ENCODE results near the gene CAMK2G.
A peak's percentile ranks its signal among the peaks of the same experiment; 100 is the strongest.

The CAMK2G gene

DNA sequence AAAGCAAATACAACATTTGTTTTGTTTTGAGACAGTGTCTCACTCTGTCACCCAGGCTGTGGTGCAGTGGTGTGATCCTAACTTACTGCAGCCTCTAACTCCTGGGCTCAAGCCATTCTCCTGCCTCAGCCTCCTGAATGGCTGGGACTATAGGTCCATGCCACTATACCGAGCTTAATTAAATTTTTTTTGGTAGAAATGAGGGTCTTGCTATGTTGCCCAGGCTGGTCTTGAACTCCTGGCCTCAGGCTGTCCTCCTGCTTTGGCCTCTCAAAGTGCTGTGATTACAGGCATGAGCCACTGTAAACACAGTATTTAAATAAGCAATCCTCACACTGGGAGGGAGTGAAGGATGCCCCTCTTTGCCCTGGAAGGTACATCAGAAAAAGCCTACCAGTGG is 4.0 kb upstream of the CAMK2G start:
- DNase-seq = no peak

DNA sequence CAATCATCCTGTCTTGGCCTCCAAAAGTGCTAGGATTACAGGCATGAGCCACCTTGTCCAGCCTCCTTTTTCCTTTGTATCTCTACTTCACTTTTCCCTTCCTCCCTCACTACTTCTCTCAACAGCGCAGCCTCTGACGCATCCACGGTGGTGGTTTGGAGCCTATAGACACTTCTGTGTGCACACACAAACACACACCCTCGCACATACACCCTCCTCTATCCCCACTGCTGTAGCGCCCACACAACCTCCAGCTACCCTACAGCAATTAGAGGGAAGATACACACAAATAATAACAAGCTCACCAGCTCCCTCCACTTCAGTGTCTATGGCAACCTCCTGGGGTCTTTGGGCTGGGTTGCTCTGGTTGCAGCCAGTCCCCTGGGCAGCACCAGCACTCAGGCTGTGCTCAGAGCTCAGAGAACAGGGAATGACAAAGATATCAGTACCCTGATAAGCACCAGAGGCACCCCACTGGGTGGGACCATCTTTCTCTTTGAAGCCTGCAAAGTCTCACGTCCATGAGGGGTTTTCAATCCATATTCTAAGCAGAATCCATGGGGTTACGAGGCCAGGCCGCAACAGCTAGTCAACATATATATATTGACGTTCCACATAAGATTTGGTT is 3.3 kb upstream of the CAMK2G start:
- DNase-seq = no peak

DNA sequence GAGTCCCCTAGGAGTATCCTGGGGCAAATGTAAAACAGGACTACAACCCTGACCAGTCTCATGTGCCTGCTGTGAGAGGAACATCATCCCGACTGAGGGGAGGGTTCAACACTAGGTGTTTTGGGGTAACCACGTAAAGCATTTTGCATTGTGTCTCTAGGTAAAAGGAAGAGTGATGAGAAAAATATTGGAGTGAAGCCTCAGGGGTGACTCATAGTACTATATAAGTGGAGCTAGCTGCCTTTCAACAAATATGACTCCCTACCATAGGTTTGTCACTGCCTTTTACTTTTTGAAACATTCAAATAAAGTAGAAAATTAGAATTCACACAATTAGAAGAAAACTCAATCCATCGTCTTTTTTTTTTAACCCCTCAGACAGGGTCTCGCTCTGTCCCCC is 2.6 kb upstream of the CAMK2G start:
- DNase-seq = no peak

DNA sequence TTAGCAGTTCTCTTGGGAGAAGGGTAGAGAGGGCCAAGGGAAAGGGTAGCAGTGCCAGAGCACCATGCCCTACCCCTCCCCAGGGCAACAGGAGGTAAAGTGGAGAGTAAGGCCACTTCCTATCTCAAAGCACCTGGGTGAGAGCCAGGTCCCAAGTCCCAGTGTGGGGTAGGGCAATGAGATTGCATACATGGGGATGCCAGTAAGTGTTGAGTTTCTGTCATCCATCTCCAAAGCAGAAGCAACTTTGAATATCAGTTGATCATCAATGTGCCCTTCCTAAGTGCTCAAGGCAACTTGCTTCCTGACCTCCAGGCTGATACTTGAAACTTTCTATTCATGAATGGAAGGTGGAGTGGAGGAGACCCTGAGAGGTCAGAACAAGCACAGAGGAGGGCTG is 2.2 kb upstream of the CAMK2G start:
- DNase-seq = no peak

DNA sequence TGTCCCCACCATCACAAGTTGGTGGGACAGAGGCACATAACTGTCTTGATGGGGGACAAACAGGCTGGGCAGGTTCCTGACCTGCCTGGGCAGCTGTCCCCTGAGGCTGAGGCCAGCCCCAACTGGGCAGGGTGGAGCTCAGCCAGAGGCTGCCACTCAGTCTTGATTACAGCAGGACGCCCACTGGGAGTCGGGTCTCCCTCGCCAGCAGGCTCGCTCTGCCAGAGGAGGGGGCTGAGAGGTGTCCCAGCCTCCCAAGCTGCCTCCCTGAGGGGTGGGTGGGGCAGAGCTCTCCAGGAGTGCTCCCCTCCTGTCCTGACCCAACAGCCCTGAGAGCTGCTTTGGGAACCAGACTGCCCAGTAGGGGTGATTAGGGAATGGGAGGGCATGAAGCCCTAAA is 1.8 kb upstream of the CAMK2G start:
- DNase-seq = no peak

GRCh38 chr10:73875139-73875475 is 752 bp upstream of the CAMK2G start:
- peak; percentile 49 to 85 for DNase-seq

- DNase-seq = peak in 1 of 2 donors; percentile 24
Observed at GRCh38 chr10:73873838-73874215, 528 bp downstream of the CAMK2G start.

GRCh38 chr10:73873142-73873837 is 1.1 kb downstream of the CAMK2G start:
- no peak for DNase-seq

GRCh38 chr10:73872190-73872710 is 2.1 kb downstream of the CAMK2G start:
- no peak for DNase-seq

DNA sequence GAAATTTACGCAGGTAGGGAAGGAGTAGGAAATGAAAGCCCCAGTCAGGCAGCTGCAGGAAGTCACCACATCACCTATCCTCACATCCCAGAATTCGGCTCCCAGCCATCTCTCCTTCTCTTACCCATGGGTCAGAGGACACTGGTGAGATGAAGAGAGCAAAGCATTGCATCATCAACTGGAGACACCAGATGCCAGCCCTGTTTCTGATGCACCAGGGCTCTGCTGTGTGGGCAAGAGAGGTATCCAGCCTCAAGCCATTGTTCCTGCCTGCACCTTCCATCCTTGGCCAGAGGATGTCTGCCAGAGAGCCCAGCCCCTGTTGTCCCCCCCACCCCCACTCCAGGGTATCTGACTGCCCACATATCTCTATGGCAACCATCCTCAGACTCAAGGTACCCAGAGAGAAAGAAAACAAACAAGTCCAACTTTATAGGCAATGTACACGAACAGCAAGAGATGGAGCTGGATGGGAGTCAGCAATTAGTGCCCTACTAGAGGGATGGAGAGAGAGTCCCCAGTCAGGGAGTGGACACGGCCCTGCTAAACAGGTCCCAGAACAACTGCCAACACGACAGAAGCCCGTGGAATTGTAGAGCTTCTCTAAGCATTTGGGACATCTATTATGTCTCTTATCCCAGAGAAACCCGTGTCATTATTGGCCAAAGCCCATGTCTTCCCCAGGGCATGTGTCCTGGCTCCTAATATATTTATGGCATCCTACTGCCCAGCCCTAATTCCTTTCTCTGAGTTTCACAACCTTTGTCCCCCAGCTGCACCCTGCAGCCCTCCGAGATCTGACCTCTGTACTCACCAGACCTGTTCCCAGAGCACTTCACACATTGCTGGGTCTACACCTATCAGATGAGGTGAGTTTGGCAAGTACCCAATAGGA is 2.8 kb downstream of the CAMK2G start:
- DNase-seq = no peak

DNA sequence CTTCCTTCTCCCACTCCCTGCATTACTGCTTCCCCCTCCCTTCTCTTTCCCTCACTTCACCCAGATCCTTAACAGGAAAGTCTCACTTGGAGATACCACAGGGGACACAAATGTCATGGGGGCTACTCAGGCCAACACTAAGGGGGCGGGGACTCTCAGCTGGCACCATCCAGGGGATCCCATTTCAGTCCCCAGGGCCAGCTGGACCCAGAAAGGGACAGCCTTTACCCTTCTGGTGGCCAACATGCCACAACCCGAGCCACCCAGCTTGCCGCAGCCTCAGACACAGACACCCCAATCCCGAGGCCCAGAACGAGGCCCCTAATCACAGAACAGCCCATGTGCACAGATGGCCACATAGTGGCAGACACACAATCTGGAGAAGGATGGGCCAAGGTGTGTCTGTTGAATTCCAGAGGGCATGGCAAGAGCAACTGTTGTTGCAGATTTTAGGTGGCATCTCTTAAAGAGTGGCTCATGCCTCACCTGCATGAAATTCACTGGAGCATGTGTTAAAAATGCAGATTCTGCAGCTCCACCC is 5.6 kb downstream of the CAMK2G start:
- DNase-seq = no peak

- DNase-seq = no peak
Observed at GRCh38 chr10:73867871-73868631, 6.3 kb downstream of the CAMK2G start.

DNA sequence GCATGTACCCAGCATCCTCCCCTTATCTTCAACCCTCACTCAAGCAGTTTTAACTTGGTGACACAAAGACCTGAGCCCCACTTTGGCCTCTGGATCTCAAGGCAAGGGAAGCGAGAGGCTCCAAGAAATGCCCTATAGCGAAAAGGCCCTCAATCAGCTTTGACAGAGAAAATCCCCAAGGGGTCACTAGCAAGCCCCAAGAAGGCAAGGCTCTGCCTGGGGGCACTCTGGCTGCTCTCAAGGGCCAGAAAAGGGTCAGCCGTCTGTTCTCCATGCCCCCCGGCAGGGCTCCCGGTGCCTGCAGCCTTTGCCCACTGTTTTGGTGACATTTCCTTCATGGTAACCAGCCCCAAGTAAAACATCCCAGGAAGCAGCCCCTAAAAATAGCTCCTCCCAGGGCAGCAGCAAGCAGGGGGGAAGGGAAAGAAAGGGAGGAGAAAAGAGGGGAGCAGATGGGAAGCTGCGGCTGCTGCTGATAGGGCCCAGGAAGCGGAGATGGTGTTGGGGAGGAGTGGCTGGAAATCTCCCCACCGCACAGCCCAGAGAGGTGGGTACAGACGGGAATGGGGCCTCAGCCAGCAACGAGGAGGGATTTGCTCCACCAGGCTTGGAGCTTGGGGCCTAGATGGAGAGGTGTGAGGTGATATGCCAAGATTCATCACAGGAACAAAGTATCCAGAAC is 7.1 kb downstream of the CAMK2G start:
- DNase-seq = no peak

- no peak for DNase-seq
Observed at GRCh38 chr10:73866621-73867020, 7.7 kb downstream of the CAMK2G start.

GRCh38 chr10:73865459-73866442 is 8.6 kb downstream of the CAMK2G start:
- DNase-seq = peak; percentile 67 to 70

DNA sequence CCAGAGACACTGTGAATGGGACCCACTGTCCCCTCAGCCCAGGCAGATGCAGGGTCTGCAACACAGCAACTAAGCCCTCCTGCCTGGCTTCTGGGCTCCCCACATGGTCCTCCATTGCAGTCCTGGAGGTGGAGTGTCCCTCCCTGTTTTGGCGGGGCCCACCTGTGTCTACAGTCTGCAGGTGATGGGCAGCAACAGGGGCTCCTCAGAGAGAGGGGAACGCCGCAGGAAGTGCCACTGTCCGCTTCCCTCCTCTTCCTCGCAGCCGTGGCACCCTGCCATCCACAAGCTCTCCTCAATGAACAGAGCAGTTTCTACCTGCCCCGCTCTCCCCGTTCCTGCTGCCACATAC is 9.3 kb downstream of the CAMK2G start:
- DNase-seq = peak in 1 of 2 donors; percentile 16

DNA sequence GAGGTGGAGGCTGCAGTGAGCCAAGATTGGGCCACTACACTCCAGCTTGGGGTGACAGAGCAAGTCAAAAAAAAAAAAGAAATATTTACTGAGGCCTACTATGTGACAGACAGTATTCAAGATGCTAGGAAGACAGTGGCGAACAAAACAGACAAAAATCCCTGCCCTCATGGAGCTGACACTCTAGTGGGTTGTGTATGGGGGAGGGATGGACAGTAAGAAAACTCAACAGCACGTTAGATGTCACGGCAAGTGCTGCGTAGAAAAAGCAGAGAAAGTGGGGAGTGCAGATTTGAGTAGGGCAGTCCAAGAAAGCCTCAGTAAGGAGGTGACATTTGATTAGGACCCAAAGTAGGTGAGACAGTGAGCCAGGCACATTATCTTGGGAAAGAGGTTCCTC is 10.1 kb downstream of the CAMK2G start:
- no peak for DNase-seq

DNA sequence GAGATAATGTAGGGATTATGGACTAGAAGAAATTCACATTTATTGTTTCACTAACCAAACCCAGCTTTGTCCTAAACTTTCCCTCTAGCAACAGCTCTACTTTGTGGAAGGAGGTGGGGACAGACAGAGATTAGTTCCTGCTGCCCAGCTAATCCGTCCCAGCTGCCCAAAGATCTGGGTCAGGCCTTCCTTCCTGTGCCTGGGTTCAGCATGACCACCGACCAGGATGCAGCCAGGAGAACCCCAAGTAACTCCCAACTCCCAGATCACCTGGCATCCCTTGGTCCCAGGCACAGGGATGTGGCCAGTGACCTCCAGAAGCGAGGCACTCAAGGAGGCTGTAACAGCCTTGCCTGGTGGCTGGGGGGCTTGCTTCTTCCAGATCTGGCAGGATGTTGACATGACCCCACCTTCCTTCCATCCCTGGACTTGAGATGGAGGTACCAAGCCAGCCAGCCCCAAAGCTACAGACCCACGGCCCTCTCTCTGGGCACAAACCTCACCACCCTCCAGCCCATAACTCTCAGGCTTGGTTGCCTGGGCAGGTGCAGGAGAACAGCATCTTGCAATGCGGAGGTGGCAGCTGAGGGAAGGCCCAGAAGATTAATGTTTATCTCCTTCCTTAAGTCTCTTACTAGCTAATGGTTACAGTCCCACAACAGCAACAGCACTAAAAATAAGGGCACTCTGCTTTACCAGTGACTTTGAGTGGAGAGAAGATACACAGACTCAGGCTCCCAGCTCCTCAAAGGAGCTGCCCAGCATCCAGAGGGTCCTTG is 11.1 kb downstream of the CAMK2G start:
- no peak for DNase-seq

- DNase-seq = no peak
Observed at GRCh38 chr10:73862011-73862410, 12.3 kb downstream of the CAMK2G start.

Data from CD4-positive, alpha-beta T cell treated with Interferon alpha-2 for 1 hour (primary cell).